Measurements from ENCODE around the gene BRAF. TPM values are rescaled to one million over a fixed set of nuclear protein-coding genes. Genes with fewer than 3 reads are reported as not detected.
A peak's percentile ranks its signal among the peaks of the same experiment; 100 is the strongest.
"Not testable (repeated sequence)": the region's sequence is repeated elsewhere in the genome, so short reads cannot be mapped to it uniquely, and the experiment has no call there.

BRAF gene
- total and polyA plus RNA-seq, 2 donors (not counting 3 experiments of a cell fraction or from before 2014, with no cell fraction given) = 6.6 to 26.2 TPM

DNA sequence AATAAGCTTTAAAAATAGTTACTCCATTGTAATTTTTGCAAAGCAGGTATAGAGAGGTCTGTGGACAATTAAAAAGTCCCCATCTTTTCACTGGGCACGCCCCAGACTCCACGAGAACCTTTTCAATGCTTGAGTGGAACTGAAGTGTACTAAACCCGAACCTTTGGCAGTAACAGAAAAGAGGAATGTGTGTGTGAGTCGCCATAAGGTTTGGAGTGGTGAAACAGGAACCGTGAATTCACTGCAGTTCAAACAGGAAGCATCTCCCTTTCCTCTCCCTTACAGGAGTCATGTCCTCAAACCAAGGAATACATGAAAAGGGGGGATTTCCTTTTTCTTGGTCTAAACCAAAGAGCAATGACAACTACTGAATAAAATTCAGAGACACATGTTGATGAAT lies 205.0 kb downstream of the BRAF start:
- H2AFZ ChIP-seq (ENCODE audit: low read depth, low read length) = peak overlapping the region; percentile 14
- H3K27me3 ChIP-seq (ENCODE audit: control insufficient read depth in 2 of 2, insufficient read depth in 2 of 2, low read length in 2 of 2) = no peaks in the 10 kb centered on the region
- H3K27ac ChIP-seq (ENCODE audit: insufficient read depth, low read depth, low read length) = no peak overlapping the region
- dilution Hi-C loops (cut with MboI; ENCODE audit: extremely low pct_ligation_motif_present, low sequenced_read_pairs) = no loop called here
- no peaks in the 10 kb centered on the region for H3K79me2 ChIP-seq (ENCODE audit: control insufficient read depth, insufficient read depth, low read length)
- intact Hi-C loops (cut with micrococcal nuclease) = no loop called here
- peaks cover 0 to 2% of the 10 kb centered on the region in 2 experiments for H3K36me3 ChIP-seq (ENCODE audit: control insufficient read depth in 2 of 2, extremely low read depth in 1 of 2, insufficient read depth in 2 of 2, low read length in 2 of 2)
- ChIA-PET CTCF (no interaction called here), POLR2A (no interaction called here)
- H3K9ac ChIP-seq (replicated peaks; ENCODE audit: extremely low read depth, insufficient read depth, low read length) = no peak overlapping the region
- TF ChIP-seq MYC (IDR thresholded peaks at IDR 0.05; ENCODE audit: low read depth, low read length) = no peak
- H3K4me1 ChIP-seq (ENCODE audit: control insufficient read depth, extremely low read depth, insufficient read depth, low read length) = peaks cover 8% of the 10 kb centered on the region
- FAIRE-seq (peak; percentile 63), DNase-seq (ENCODE audit: low read depth, low spot score) (peak; percentile 56)
- no peaks in the 10 kb centered on the region for H3K9me1 ChIP-seq (replicated peaks; ENCODE audit: control insufficient read depth, extremely low read depth, insufficient read depth, low read length)
- H3K9me3 ChIP-seq (replicated peaks; ENCODE audit: control insufficient read depth, insufficient read depth, low read length) = no peaks in the 10 kb centered on the region
- BruUV-seq (replicated peaks) = no TSS peak
- no peaks in the 10 kb centered on the region for H4K20me1 ChIP-seq (replicated peaks; ENCODE audit: control insufficient read depth, extremely low read depth, insufficient read depth, low read length)
- no peak overlapping the region for H3K4me3 ChIP-seq (replicated peaks in 1 of 3; ENCODE audit: insufficient read depth in 1 of 3, low read depth in 1 of 3, low read length in 3 of 3)
- H3K4me2 ChIP-seq (ENCODE audit: insufficient read depth, low read length) = peak overlapping the region; percentile 58

- POLR2A ChIA-PET = no interaction called here
- H4K20me1 ChIP-seq (replicated peaks; ENCODE audit: control insufficient read depth, extremely low read depth, insufficient read depth, low read length) = no peaks in the 10 kb centered on the region
- no peak overlapping the region for H2AFZ ChIP-seq (ENCODE audit: low read depth, low read length)
- H3K4me1 ChIP-seq (ENCODE audit: control insufficient read depth, extremely low read depth, insufficient read depth, low read length) = peaks cover under 1% of the 10 kb centered on the region
- no peak overlapping the region for H3K27ac ChIP-seq (ENCODE audit: insufficient read depth, low read depth, low read length)
- DNase-seq (ENCODE audit: low read depth, low spot score) (no peak), FAIRE-seq (no peak)
- no peaks in the 10 kb centered on the region for H3K9me3 ChIP-seq (replicated peaks; ENCODE audit: control insufficient read depth, insufficient read depth, low read length)
- H3K9ac ChIP-seq (replicated peaks; ENCODE audit: extremely low read depth, insufficient read depth, low read length) = no peak overlapping the region
- no peaks in the 10 kb centered on the region for H3K79me2 ChIP-seq (ENCODE audit: control insufficient read depth, insufficient read depth, low read length)
- H3K9me1 ChIP-seq (replicated peaks; ENCODE audit: control insufficient read depth, extremely low read depth, insufficient read depth, low read length) = no peaks in the 10 kb centered on the region
- H3K4me3 ChIP-seq (replicated peaks in 1 of 3; ENCODE audit: insufficient read depth in 1 of 3, low read depth in 1 of 3, low read length in 3 of 3) = no peak overlapping the region
- CTCF ChIA-PET = no interaction called here
- TF ChIP-seq EZH2 (IDR thresholded peaks at IDR 0.05; ENCODE audit: borderline replicate concordance, low read depth, low read length, severe bottlenecking) = no peak
- no peak for TF ChIP-seq POLR2AphosphoS5 (IDR thresholded peaks at IDR 0.05; ENCODE audit: insufficient read depth, low read depth, low read length)
- no peak for TF ChIP-seq MYC (IDR thresholded peaks at IDR 0.05; ENCODE audit: low read depth, low read length)
- no peak for TF ChIP-seq POLR2A (IDR thresholded peaks at IDR 0.05; ENCODE audit: low read depth, low read length)
- no peak for TF ChIP-seq CTCF (IDR thresholded peaks at IDR 0.05; ENCODE audit: extremely low read depth in 1 of 2, insufficient read depth in 1 of 2, low read depth in 1 of 2, low read length in 2 of 2)
- no peak for TF ChIP-seq FOS (IDR thresholded peaks at IDR 0.05; ENCODE audit: borderline replicate concordance, insufficient read depth, low read length)
- no peak for TF ChIP-seq MAX (IDR thresholded peaks at IDR 0.05; ENCODE audit: insufficient read depth, insufficient read length)
- no peak for TF ChIP-seq JUN (IDR thresholded peaks at IDR 0.05; ENCODE audit: borderline replicate concordance, insufficient read depth, insufficient read length, low read depth)
- no peak for TF ChIP-seq GATA2 (IDR thresholded peaks at IDR 0.05; ENCODE audit: insufficient read depth, insufficient read length, low read depth, low read length)
- peaks cover 0 to 2% of the 10 kb centered on the region in 2 experiments for H3K36me3 ChIP-seq (ENCODE audit: control insufficient read depth in 2 of 2, extremely low read depth in 1 of 2, insufficient read depth in 2 of 2, low read length in 2 of 2)
- H3K27me3 ChIP-seq (ENCODE audit: control insufficient read depth in 2 of 2, insufficient read depth in 2 of 2, low read length in 2 of 2) = no peaks in the 10 kb centered on the region
- no peak overlapping the region for H3K4me2 ChIP-seq (ENCODE audit: insufficient read depth, low read length)
- BruUV-seq (replicated peaks) = no TSS peak
- intact Hi-C loops (cut with micrococcal nuclease) = no loop called here
- dilution Hi-C loops (cut with MboI; ENCODE audit: extremely low pct_ligation_motif_present, low sequenced_read_pairs) = no loop called here
Observed at GRCh38 chr7:140714331-140715040, 210.2 kb downstream of the BRAF start.

DNA sequence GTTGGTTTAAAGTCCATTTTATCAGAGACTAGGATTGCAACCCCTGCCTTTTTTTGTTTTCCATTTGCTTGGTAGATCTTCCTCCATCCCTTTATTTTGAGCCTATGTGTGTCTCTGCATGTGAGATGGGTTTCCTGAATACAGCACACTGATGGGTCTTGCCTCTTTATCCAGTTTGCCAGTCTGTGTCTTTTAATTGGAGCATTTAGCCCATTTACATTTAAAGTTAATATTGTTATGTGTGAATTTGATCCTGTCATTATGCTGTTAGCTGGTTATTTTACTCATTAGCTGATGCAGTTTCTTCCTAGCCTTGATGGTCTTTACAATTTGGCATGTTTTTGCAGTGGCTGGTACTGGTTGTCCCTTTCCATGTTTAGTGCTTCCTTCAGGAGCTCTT lies 212.3 kb downstream of the BRAF start:
- dilution Hi-C loops (cut with MboI; ENCODE audit: extremely low pct_ligation_motif_present, low sequenced_read_pairs); H3K36me3 ChIP-seq (ENCODE audit: control insufficient read depth in 2 of 2, extremely low read depth in 1 of 2, insufficient read depth in 2 of 2, low read length in 2 of 2); H2AFZ ChIP-seq (ENCODE audit: low read depth, low read length); H3K4me3 ChIP-seq (replicated peaks in 1 of 3; ENCODE audit: insufficient read depth in 1 of 3, low read depth in 1 of 3, low read length in 3 of 3); H3K9ac ChIP-seq (replicated peaks; ENCODE audit: extremely low read depth, insufficient read depth, low read length); CTCF ChIA-PET; H3K27ac ChIP-seq (ENCODE audit: insufficient read depth, low read depth, low read length); H3K27me3 ChIP-seq (ENCODE audit: control insufficient read depth in 2 of 2, insufficient read depth in 2 of 2, low read length in 2 of 2); DNase-seq (ENCODE audit: low read depth, low spot score); H3K4me1 ChIP-seq (ENCODE audit: control insufficient read depth, extremely low read depth, insufficient read depth, low read length); intact Hi-C loops (cut with micrococcal nuclease); H4K20me1 ChIP-seq (replicated peaks; ENCODE audit: control insufficient read depth, extremely low read depth, insufficient read depth, low read length); H3K79me2 ChIP-seq (ENCODE audit: control insufficient read depth, insufficient read depth, low read length); BruUV-seq (replicated peaks); H3K9me1 ChIP-seq (replicated peaks; ENCODE audit: control insufficient read depth, extremely low read depth, insufficient read depth, low read length); FAIRE-seq; POLR2A ChIA-PET; H3K4me2 ChIP-seq (ENCODE audit: insufficient read depth, low read length); H3K9me3 ChIP-seq (replicated peaks; ENCODE audit: control insufficient read depth, insufficient read depth, low read length): not testable (repeated sequence)

Measured in endothelial cell of umbilical vein (primary cell).